ENCODE data around the gene RNF133. TPM values are rescaled to one million over a fixed set of nuclear protein-coding genes. Genes with fewer than 3 reads are reported as not detected.

Gene RNF133
- total RNA-seq, 1 experiment from 2014 or later, result 0.41 TPM

DNA sequence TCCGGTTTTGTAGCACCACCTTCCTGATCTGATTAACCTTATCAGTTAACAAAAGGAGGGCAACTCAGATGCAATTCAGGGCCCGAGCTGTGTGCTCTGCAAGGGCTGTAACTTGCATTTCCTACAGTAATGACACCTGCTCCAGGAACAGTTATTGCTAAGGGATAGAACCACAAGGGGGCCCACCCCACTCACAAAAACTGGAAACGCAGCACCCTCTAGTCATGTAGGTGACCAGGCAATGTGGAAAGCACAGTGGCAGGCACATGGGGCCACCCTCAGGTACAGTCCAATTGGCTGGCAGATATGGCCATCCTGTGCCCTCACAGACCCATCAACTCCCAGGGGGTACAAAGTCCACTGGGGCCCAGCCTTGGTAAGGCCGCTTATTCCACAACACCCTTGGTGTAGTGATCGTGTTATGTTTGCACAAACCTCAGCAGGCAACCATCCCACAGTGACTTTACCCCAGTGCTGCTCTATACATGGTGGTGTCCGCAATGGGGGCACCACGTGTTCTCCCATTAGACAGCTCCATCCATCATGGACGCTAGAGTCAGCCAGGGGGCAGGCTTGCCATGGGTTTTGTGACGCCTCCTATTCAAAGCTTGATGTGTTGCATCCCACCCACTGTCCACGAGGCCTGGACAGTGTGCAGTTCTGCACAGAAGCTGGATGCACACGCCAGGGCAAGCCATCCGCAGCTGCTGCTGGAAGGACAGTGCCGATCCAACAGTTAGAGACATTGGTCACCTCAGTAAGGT lies 9.4 kb downstream of the RNF133 start:
- Histone ChIP-seq H3F3A (ENCODE audit: insufficient read depth, low read depth) (no peaks in the 10 kb centered on the region), H3K9me3 (ENCODE audit: insufficient read depth, low read depth) (no peaks in the 10 kb centered on the region), H3K27ac (no peak overlapping the region), H3K79me2 (ENCODE audit: low read depth) (no peaks in the 10 kb centered on the region), H3K27me3 (ENCODE audit: insufficient read depth, low read depth) (no peaks in the 10 kb centered on the region), H2AFZ (no peak overlapping the region), H3K4me3 (no peak overlapping the region), H3K4me1 (replicated peaks; ENCODE audit: insufficient read depth) (no peaks in the 10 kb centered on the region), H3K36me3 (ENCODE audit: low read depth) (no peaks in the 10 kb centered on the region), H3K4me2 (no peak overlapping the region), H4K20me1 (ENCODE audit: insufficient read depth) (no peaks in the 10 kb centered on the region), H3K9me2 (ENCODE audit: insufficient read depth) (no peaks in the 10 kb centered on the region)
- DNase-seq, result no peak
- BruUV-seq (replicated peaks), result no TSS peak
- ChIA-PET POLR2A (ENCODE audit: unreplicated experiment) (no interaction called here), CTCF (no interaction called here)
- TF ChIP-seq, protein P1, sequence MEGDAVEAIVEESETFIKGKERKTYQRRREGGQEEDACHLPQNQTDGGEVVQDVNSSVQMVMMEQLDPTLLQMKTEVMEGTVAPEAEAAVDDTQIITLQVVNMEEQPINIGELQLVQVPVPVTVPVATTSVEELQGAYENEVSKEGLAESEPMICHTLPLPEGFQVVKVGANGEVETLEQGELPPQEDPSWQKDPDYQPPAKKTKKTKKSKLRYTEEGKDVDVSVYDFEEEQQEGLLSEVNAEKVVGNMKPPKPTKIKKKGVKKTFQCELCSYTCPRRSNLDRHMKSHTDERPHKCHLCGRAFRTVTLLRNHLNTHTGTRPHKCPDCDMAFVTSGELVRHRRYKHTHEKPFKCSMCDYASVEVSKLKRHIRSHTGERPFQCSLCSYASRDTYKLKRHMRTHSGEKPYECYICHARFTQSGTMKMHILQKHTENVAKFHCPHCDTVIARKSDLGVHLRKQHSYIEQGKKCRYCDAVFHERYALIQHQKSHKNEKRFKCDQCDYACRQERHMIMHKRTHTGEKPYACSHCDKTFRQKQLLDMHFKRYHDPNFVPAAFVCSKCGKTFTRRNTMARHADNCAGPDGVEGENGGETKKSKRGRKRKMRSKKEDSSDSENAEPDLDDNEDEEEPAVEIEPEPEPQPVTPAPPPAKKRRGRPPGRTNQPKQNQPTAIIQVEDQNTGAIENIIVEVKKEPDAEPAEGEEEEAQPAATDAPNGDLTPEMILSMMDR (conservative IDR thresholded peaks at IDR 0.05), result no peak
- TF ChIP-seq EZH2 (IDR thresholded peaks at IDR 0.05; ENCODE audit: low read depth), result no peak
- intact Hi-C loops (cut with micrococcal nuclease; ENCODE audit: unreplicated experiment), result no loop called here

DNA sequence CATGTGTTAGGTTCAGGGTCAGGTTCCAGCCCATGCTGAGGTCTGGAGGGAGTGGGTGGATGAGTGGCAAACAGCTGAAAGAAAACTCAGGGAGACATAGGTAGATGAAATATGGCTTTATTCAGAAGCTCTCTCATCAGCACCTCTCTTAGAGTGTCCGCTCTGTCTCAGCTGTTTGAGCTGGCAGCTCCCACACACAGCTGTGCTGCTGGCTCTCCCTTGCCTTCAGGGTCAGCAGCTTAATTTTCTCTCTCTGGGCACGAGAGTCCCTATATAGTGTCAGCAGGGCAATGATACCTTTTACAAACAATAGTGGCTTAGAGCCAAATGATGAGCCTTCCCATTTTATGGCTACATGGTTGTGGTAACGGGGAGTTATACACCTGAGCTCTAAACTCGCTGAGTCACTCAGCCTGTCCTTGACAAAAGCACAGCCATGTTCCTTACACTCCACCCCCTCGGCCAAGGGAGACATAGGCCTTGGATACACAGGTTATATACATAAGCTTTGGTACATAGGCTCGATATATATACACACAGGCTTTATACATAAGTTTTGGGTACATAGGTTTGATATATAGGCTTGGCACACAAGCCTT lies 10.4 kb downstream of the RNF133 start:
- DNase-seq, result no peak
- H3K4me1 ChIP-seq (replicated peaks; ENCODE audit: insufficient read depth), result no peaks in the 10 kb centered on the region
- H3K9me2 ChIP-seq (ENCODE audit: insufficient read depth), result no peaks in the 10 kb centered on the region
- TF ChIP-seq, protein P1 (conservative IDR thresholded peaks at IDR 0.05), result no peak
- TF ChIP-seq EZH2 (IDR thresholded peaks at IDR 0.05; ENCODE audit: low read depth), result no peak
- H3K4me3 ChIP-seq, result no peak overlapping the region
- H3K27me3 ChIP-seq (ENCODE audit: insufficient read depth, low read depth), result no peaks in the 10 kb centered on the region
- no peaks in the 10 kb centered on the region for H3K79me2 ChIP-seq (ENCODE audit: low read depth)
- intact Hi-C loops (cut with micrococcal nuclease; ENCODE audit: unreplicated experiment), result no loop called here
- H4K20me1 ChIP-seq (ENCODE audit: insufficient read depth), result no peaks in the 10 kb centered on the region
- no peak overlapping the region for H3K27ac ChIP-seq
- no TSS peak for BruUV-seq (replicated peaks)
- H2AFZ ChIP-seq, result no peak overlapping the region
- ChIA-PET POLR2A (ENCODE audit: unreplicated experiment) (no interaction called here), CTCF (no interaction called here)
- no peak overlapping the region for H3K4me2 ChIP-seq
- H3K9me3 ChIP-seq (ENCODE audit: insufficient read depth, low read depth), result no peaks in the 10 kb centered on the region
- no peaks in the 10 kb centered on the region for H3K36me3 ChIP-seq (ENCODE audit: low read depth)
- H3F3A ChIP-seq (ENCODE audit: insufficient read depth, low read depth), result no peaks in the 10 kb centered on the region

DNA sequence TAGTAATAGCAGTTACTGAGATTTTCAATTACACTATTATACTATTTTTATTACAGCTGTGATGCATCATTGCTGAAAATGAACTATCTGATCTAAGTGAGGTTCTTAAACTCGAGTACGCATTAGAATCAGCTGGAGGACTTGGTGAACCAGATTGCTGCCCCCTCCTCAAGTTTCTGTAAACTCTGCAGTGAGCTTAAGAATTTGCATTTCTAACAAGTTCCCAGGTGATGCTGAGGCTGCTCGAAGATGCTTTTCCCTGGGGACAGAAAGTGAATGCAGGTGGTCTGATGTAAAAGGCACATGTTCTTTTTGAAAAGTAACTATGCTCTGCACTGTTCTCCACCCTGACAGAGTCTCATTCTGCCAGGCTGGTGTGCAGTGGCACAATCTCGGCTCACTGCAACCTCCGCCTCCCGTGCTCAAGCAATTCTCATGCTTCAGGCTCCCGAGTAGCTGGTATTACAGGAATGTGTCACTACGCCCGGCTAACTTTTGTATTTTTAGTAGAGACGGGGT lies 12.5 kb downstream of the RNF133 start:
- CTCF ChIA-PET, result no interaction called here
- intact Hi-C loops (cut with micrococcal nuclease; ENCODE audit: unreplicated experiment), result no loop called here
- BruUV-seq (replicated peaks), result no TSS peak

More for the DNA sequence above, 12.5 kb downstream of the RNF133 start:
- Histone ChIP-seq H3K4me1 (replicated peaks; ENCODE audit: insufficient read depth) (no peaks in the 10 kb centered on the region), H3K27ac (no peak overlapping the region), H4K20me1 (ENCODE audit: insufficient read depth) (no peaks in the 10 kb centered on the region), H3K9me3 (ENCODE audit: insufficient read depth, low read depth) (no peaks in the 10 kb centered on the region), H3F3A (ENCODE audit: insufficient read depth, low read depth) (no peaks in the 10 kb centered on the region), H3K4me3 (no peak overlapping the region), H2AFZ (no peak overlapping the region), H3K9me2 (ENCODE audit: insufficient read depth) (no peaks in the 10 kb centered on the region), H3K36me3 (ENCODE audit: low read depth) (no peaks in the 10 kb centered on the region), H3K79me2 (ENCODE audit: low read depth) (no peaks in the 10 kb centered on the region), H3K27me3 (ENCODE audit: insufficient read depth, low read depth) (no peaks in the 10 kb centered on the region), H3K4me2 (no peak overlapping the region)
- POLR2A ChIA-PET (ENCODE audit: unreplicated experiment), result no interaction called here
- TF ChIP-seq EZH2 (IDR thresholded peaks at IDR 0.05; ENCODE audit: low read depth), result no peak
- TF ChIP-seq, protein P1 (conservative IDR thresholded peaks at IDR 0.05), result no peak
- DNase-seq, result no peak

Measured in PC-9 (cell line).